Measurements from ENCODE around the gene GPR137.

DNA sequence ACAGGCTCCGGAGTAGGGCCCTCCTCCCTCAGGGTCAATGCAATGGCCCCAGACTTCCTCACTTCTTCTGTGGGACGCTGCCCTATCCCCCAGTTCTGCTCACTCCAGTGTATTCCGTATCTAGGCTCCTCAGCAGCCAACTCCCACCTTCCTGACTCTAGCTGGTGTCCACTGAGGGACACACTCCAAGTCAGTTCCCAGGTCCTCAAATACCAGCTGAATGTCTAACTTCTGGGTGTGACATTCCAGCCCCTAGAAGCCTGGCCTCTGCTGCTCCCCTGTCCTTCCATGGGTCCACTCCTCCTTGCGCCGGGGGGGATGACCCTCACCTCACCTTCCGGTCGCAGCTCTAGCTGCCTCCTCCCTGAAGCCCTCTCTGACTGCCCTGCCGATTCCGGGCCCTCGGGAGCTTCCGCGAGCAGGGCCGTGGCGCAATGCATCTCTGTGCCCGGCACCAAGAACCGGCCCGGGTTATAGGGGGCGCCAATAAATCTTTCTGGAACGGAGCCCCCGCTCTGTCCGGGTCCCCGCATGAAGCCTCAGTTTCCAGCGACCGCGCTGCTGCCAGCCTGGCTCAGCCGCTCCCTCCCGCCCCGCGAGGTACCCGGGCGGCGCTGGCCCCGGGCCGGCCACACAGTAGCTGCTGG, 16.6 kb upstream of the GPR137 start:
- TF ChIP-seq, protein P1, sequence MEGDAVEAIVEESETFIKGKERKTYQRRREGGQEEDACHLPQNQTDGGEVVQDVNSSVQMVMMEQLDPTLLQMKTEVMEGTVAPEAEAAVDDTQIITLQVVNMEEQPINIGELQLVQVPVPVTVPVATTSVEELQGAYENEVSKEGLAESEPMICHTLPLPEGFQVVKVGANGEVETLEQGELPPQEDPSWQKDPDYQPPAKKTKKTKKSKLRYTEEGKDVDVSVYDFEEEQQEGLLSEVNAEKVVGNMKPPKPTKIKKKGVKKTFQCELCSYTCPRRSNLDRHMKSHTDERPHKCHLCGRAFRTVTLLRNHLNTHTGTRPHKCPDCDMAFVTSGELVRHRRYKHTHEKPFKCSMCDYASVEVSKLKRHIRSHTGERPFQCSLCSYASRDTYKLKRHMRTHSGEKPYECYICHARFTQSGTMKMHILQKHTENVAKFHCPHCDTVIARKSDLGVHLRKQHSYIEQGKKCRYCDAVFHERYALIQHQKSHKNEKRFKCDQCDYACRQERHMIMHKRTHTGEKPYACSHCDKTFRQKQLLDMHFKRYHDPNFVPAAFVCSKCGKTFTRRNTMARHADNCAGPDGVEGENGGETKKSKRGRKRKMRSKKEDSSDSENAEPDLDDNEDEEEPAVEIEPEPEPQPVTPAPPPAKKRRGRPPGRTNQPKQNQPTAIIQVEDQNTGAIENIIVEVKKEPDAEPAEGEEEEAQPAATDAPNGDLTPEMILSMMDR (IDR thresholded peaks at IDR 0.05): no peak
- TF ChIP-seq POLR2A (IDR thresholded peaks at IDR 0.05): no peak
- TF ChIP-seq POLR2AphosphoS5 (IDR thresholded peaks at IDR 0.05): no peak
- TF ChIP-seq EP300 (IDR thresholded peaks at IDR 0.05): no peak

Data from suprapubic skin (tissue), 4 donors.